ENCODE measurements around the gene LINC01488.

Gene LINC01488

GRCh38 chr11:69481393-69481844 lies at the start of gene LINC01488:
LINC01488 (plus strand) TSS chr11:69481663.
- no peak for DNase-seq

- DNase-seq, result no peak
Measured at GRCh38 chr11:69431893-69432738, 49.3 kb upstream of the LINC01488 start.

- no peak for DNase-seq
Measured at GRCh38 chr11:69433741-69434140, 47.7 kb upstream of the LINC01488 start.

GRCh38 chr11:69434471-69434931 lies 47.0 kb upstream of the LINC01488 start:
- DNase-seq, result no peak

GRCh38 chr11:69435161-69435986 lies 46.1 kb upstream of the LINC01488 start:
- DNase-seq, result no peak

- DNase-seq, result no peak
Measured at GRCh38 chr11:69436041-69436982, 45.2 kb upstream of the LINC01488 start.

- no peak for DNase-seq
Measured at GRCh38 chr11:69437001-69437875, 44.2 kb upstream of the LINC01488 start.

GRCh38 chr11:69437876-69438205 lies 43.6 kb upstream of the LINC01488 start:
- DNase-seq, result no peak

GRCh38 chr11:69438286-69438920 lies 43.1 kb upstream of the LINC01488 start:
- no peak for DNase-seq

GRCh38 chr11:69439127-69439526 lies 42.3 kb upstream of the LINC01488 start:
- DNase-seq, result no peak

GRCh38 chr11:69439651-69440464 lies 41.6 kb upstream of the LINC01488 start:
- no peak for DNase-seq

- no peak for DNase-seq
Measured at GRCh38 chr11:69440876-69441275, 40.6 kb upstream of the LINC01488 start.

- DNase-seq, result no peak
Measured at GRCh38 chr11:69442012-69442806, 39.3 kb upstream of the LINC01488 start.

GRCh38 chr11:69442807-69443137 lies 38.7 kb upstream of the LINC01488 start:
- no peak for DNase-seq

- DNase-seq, result no peak
Measured at GRCh38 chr11:69443138-69443967, 38.1 kb upstream of the LINC01488 start.

GRCh38 chr11:69443968-69444364 lies 37.5 kb upstream of the LINC01488 start:
- no peak for DNase-seq

- no peak for DNase-seq
Measured at GRCh38 chr11:69444381-69445130, 36.9 kb upstream of the LINC01488 start.

GRCh38 chr11:69445131-69445470 lies 36.4 kb upstream of the LINC01488 start:
- DNase-seq, result no peak

All from SHP77 (cell line).